Measurements from ENCODE around the gene CCSAP. TPM values are rescaled to one million over a fixed set of nuclear protein-coding genes. Genes with fewer than 3 reads are reported as not detected.

CCSAP gene
- total RNA-seq = 1 to 10 TPM in 3 of 4 donors, not detected in 1; 2.5 to 3.8 (median 3.5) TPM

GRCh38 chr1:229342656-229343569 lies at the start of gene CCSAP:
Gene CCSAP, minus strand, starts transcription at chr1:229343047. Its CDS starts 582 bp downstream, at chr1:229342465.
- WGBS, 2 donors (ENCODE audit: low coverage in 1 of 2) = 0 to 1% methylated on average over 3 to 51 of the region's 83 CpGs
- Histone ChIP-seq H3K27ac (peak within 1 kb of the TSS; percentile 90 to 96 (median 94)), H3K4me3 (peak within 1 kb of the TSS; percentile 68 to 98 (median 84)), H3K36me3 (no peaks in the 10 kb centered on the region), H3K4me1 (peaks cover 0 to 25% (median 15%) of the 10 kb centered on the region in 4 donors), H3K27me3 (peaks cover 21% of the 10 kb centered on the region), H3K9me3 (no peaks in the 10 kb centered on the region)
- no peak for TF ChIP-seq EP300 (IDR thresholded peaks at IDR 0.05; ENCODE audit: low read depth)
- peak in 2 of 3 donors; percentile 37 to 59 for TF ChIP-seq POLR2AphosphoS5 (IDR thresholded peaks at IDR 0.05)
- TF ChIP-seq CTCF (IDR thresholded peaks at IDR 0.05) = peak in 1 of 5 experiments; percentile 6
- peak; percentile 63 for TF ChIP-seq POLR2A (IDR thresholded peaks at IDR 0.05)
- in situ Hi-C loops (cut with MboI; ENCODE audit: low pct_ligation_motif_present in 1 of 4, low pct_unique_long_range_greater_than_20kb in 1 of 4, low sequenced_read_pairs in 3 of 4) = no loop called here
- intact Hi-C loops (cut with DNase I; ENCODE audit: low total_unique reads) = no loop called here
- peak; percentile 63 for DNase-seq

GRCh38 chr1:229390130-229390529 lies 47.3 kb upstream of the CCSAP start:
- peaks cover 29% of the 10 kb centered on the region for H3K27me3 ChIP-seq
- in situ Hi-C loops (cut with MboI; ENCODE audit: low pct_ligation_motif_present in 1 of 4, low pct_unique_long_range_greater_than_20kb in 1 of 4, low sequenced_read_pairs in 3 of 4) (no loop called here), intact Hi-C loops (cut with DNase I; ENCODE audit: low total_unique reads) (no loop called here)
- 86 to 93% methylated on average over 3 to 7 of the region's 7 CpGs for WGBS, 2 donors (ENCODE audit: low coverage in 1 of 2)
- no peak overlapping the region for H3K27ac ChIP-seq
- no peak for DNase-seq
- no peak for TF ChIP-seq EP300 (IDR thresholded peaks at IDR 0.05; ENCODE audit: low read depth)
- TF ChIP-seq POLR2AphosphoS5 (IDR thresholded peaks at IDR 0.05) = no peak
- no peak for TF ChIP-seq CTCF (IDR thresholded peaks at IDR 0.05)
- no peak for TF ChIP-seq POLR2A (IDR thresholded peaks at IDR 0.05)
- no peak overlapping the region for H3K4me3 ChIP-seq
- H3K36me3 ChIP-seq = no peaks in the 10 kb centered on the region
- no peaks in the 10 kb centered on the region for H3K9me3 ChIP-seq
- H3K4me1 ChIP-seq = no peaks in the 10 kb centered on the region

- Histone ChIP-seq H3K4me3 (no peak overlapping the region), H3K9me3 (no peaks in the 10 kb centered on the region), H3K27ac (no peak overlapping the region), H3K36me3 (no peaks in the 10 kb centered on the region), H3K27me3 (peaks cover 20% of the 10 kb centered on the region), H3K4me1 (no peaks in the 10 kb centered on the region)
- intact Hi-C loops (cut with DNase I; ENCODE audit: low total_unique reads) (no loop called here), in situ Hi-C loops (cut with MboI; ENCODE audit: low pct_ligation_motif_present in 1 of 4, low pct_unique_long_range_greater_than_20kb in 1 of 4, low sequenced_read_pairs in 3 of 4) (no loop called here)
- WGBS, 2 donors (ENCODE audit: low coverage in 1 of 2) = 56 to 60% methylated on average over 6 to 7 of the region's 7 CpGs
- DNase-seq = no peak
- no peak for TF ChIP-seq POLR2A (IDR thresholded peaks at IDR 0.05)
- TF ChIP-seq EP300 (IDR thresholded peaks at IDR 0.05; ENCODE audit: low read depth) = no peak
- no peak for TF ChIP-seq CTCF (IDR thresholded peaks at IDR 0.05)
Observed at GRCh38 chr1:229388897-229389580, 46.2 kb upstream of the CCSAP start.

- H3K4me1 ChIP-seq = no peaks in the 10 kb centered on the region
- H3K27ac ChIP-seq = no peak overlapping the region
- H3K9me3 ChIP-seq = no peaks in the 10 kb centered on the region
- DNase-seq = no peak
- intact Hi-C loops (cut with DNase I; ENCODE audit: low total_unique reads) = no loop called here
- in situ Hi-C loops (cut with MboI; ENCODE audit: low pct_ligation_motif_present in 1 of 4, low pct_unique_long_range_greater_than_20kb in 1 of 4, low sequenced_read_pairs in 3 of 4) = no loop called here
- no peaks in the 10 kb centered on the region for H3K36me3 ChIP-seq
- peaks cover 6% of the 10 kb centered on the region for H3K27me3 ChIP-seq
- H3K4me3 ChIP-seq = no peak overlapping the region
- 74% methylated on average over 8 of the region's 8 CpGs; no CpG with 5 or more reads in 1 of the 2 donors for WGBS, 2 donors (ENCODE audit: low coverage in 1 of 2)
- TF ChIP-seq EP300 (IDR thresholded peaks at IDR 0.05; ENCODE audit: low read depth) (no peak), CTCF (IDR thresholded peaks at IDR 0.05) (no peak), POLR2A (IDR thresholded peaks at IDR 0.05) (no peak), POLR2AphosphoS5 (IDR thresholded peaks at IDR 0.05) (no peak)
Observed at GRCh38 chr1:229385853-229386456, 43.1 kb upstream of the CCSAP start.
